ENCODE results near the gene WFIKKN1.

WFIKKN1 gene

DNA sequence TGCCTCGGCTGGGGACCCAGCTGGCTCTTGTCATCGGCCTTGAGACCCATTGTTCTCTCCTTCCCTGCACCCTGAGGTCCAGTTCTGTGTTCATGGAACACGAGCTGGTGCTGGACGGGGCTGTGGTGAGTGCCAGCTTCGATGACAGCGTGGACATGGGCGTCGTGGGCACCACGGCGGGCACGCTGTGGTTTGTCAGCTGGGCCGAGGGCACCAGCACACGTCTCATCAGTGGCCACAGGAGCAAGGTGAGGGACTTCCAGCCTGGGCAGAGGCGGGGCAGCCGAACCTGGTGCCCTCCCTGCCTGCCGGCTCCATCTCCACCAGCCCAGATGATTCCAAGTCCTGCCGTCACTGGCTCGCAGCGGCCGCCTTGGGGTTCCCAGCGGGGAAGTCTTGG lies 31.8 kb downstream of the WFIKKN1 start:
- Mint-ChIP-seq H3K4me1 (ENCODE audit: low read depth) (peaks cover 5% of the 10 kb centered on the region), H3K27ac (no peak overlapping the region), H3K27me3 (no peaks in the 10 kb centered on the region), H3K9me3 (ENCODE audit: low read depth) (no peaks in the 10 kb centered on the region), H3K36me3 (no peaks in the 10 kb centered on the region), H3K4me3 (no peak overlapping the region)

DNA sequence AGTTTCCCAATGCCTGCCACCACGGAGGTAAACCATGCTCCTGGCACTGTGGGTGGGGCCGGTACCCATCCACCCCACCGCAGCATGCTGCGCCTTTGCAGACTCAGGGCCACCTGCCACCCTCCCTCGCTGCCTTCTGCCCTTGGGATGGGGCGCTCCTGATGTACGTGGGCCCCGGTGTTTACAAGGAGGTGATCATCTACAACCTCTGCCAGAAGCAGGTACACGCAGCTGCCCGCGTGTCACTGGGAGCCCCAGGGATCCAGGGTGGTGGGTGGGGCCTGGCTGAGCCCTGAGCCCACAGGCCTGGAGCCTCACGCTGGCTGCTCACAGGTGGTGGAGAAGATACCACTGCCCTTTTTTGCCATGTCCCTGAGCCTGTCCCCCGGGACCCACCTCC lies 35.8 kb downstream of the WFIKKN1 start:
- Mint-ChIP-seq H3K4me1 (ENCODE audit: low read depth) (peaks cover 6% of the 10 kb centered on the region), H3K36me3 (no peaks in the 10 kb centered on the region), H3K27me3 (no peaks in the 10 kb centered on the region), H3K4me3 (no peak overlapping the region), H3K27ac (no peak overlapping the region), H3K9me3 (ENCODE audit: low read depth) (no peaks in the 10 kb centered on the region)

DNA sequence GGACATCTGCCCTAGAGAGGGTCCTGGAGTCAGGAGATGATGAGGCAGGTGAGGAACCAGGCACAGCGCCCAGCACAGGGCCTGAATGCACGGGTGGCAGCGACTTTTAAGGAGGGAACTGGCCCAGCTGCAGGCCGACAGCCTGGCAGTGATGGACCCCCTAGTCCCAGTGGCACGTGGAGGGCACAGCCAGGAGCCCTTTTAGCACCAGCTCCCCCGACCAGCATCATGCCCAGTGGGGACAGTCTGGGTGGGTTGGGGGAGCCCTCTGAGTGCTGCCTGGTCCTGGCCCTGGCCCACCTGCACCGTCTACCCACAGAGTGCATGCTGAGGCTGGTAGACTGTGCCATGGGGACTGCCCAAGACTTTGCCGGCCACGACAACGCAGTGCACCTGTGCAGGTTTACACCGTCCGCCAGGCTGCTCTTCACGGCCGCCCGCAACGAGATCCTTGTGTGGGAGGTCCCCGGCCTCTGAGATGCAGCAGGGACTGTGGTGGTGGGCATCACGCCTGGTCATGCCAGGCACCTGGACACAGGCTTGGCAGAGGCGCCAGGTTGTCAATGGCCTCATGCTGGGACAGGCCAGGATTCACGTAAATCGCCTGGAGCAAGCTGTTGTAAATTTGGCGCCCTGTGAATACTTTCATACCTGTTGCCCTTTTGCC lies 36.5 kb downstream of the WFIKKN1 start:
- Mint-ChIP-seq H3K4me3 (peak overlapping the region; percentile 81), H3K4me1 (ENCODE audit: low read depth) (peaks cover 6% of the 10 kb centered on the region), H3K36me3 (no peaks in the 10 kb centered on the region), H3K9me3 (ENCODE audit: low read depth) (no peaks in the 10 kb centered on the region), H3K27me3 (no peaks in the 10 kb centered on the region), H3K27ac (peak overlapping the region; percentile 82)

DNA sequence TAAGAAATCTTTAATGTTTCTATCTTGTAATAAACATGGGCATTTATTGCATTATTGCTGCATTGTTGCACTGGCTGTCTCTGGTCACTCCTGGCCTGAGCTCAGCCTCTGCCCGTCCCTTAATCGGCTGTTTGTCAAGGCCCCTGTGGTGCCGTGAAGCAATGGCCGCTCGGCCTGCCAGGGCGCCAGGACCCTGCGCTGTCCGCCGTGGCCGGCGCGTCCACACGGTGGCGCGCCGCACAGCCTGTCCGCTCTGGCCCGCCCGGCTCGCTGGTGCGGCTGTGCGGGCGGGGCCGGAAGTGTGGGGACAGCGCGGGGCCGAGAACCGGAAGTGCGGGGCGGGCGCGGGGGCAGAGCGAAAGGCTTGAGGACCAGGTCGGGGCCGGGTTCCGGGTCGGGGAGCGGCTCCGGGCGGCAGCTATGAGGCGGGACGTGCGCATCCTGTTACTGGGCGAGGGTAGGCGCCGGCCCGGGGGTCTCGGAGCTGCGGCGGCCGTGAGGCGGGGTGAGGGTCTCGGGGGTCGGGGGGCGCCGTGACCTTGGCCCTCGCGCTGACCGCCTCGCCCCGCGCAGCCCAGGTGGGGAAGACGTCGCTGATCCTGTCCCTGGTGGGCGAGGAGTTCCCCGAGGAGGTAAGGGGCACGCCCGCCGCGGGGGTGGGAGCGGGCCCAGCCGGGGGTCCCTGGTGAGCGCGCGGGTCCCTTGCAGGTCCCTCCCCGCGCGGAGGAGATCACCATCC lies 37.2 kb downstream of the WFIKKN1 start, which contains the start of gene RHOT2:
Gene RHOT2 (plus strand): TSS at position 353 of the 739 bp plus-strand sequence. CDS start 68 bp downstream, at position 421.
- Mint-ChIP-seq H3K4me3 (peak within 1 kb of the TSS; percentile 81), H3K36me3 (no peaks in the 10 kb centered on the region), H3K27ac (peak within 1 kb of the TSS; percentile 82), H3K27me3 (no peaks in the 10 kb centered on the region), H3K4me1 (ENCODE audit: low read depth) (peaks cover 6% of the 10 kb centered on the region), H3K9me3 (ENCODE audit: low read depth) (no peaks in the 10 kb centered on the region)

DNA sequence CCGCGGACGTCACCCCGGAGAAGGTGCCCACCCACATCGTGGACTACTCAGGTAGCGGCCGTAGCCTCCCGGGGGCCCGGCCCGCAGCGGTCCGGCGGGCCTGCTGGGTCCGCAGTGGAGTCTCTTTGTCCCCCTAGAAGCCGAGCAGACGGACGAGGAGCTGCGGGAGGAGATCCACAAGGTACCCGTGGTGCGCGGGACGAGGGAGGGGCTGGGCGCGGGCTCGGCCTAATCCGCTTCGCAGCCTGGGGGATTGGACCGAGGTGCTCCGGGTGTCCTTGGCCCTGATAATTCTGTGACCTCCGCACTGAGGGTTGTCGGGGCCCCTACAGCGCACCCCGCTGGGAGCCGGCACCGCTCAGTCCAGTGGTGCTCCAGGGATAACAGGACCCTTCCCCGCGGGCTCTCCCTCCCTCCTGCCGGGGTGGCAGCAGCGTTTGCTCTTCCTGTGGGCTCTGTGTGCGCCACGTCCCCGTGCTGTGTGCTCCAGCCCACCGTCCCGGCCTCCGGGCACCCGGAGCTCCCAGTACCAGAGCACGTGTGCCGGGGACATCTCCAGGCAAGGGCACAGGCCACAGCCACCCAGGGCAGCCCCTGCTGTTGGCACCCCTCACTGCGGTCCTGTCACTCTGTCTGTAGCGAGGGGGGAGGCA lies 37.9 kb downstream of the WFIKKN1 start:
- H3K4me1 Mint-ChIP-seq (ENCODE audit: low read depth) = peaks cover 6% of the 10 kb centered on the region
- H3K27ac Mint-ChIP-seq = no peak overlapping the region
- no peaks in the 10 kb centered on the region for H3K36me3 Mint-ChIP-seq
- H3K27me3 Mint-ChIP-seq = no peaks in the 10 kb centered on the region
- peak overlapping the region; percentile 79 for H3K4me3 Mint-ChIP-seq
- no peaks in the 10 kb centered on the region for H3K9me3 Mint-ChIP-seq (ENCODE audit: low read depth)

DNA sequence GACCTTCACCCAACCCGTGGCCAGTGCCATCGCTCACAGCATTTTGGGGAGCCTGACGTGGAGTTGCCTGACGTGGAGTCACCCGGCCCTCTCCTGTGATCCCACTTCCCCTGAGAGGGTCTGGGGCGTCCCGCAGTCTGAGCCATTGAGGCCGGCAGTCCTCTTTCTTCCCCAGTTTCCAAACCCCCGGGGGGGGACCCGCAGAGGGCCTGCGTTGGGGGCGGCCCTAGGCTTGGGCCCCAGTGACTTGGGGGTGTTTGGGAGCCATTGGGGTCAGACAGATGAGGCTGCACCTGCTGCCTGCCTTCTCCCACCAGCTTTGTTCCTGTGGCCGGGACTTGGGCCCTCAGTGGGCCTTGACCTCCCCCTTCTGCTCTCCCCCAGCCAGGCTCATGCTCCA lies 38.9 kb downstream of the WFIKKN1 start:
- Mint-ChIP-seq H3K4me1 (ENCODE audit: low read depth) (peaks cover 6% of the 10 kb centered on the region), H3K27me3 (no peaks in the 10 kb centered on the region), H3K36me3 (no peaks in the 10 kb centered on the region), H3K9me3 (ENCODE audit: low read depth) (no peaks in the 10 kb centered on the region), H3K4me3 (peak overlapping the region; percentile 79), H3K27ac (no peak overlapping the region)

DNA sequence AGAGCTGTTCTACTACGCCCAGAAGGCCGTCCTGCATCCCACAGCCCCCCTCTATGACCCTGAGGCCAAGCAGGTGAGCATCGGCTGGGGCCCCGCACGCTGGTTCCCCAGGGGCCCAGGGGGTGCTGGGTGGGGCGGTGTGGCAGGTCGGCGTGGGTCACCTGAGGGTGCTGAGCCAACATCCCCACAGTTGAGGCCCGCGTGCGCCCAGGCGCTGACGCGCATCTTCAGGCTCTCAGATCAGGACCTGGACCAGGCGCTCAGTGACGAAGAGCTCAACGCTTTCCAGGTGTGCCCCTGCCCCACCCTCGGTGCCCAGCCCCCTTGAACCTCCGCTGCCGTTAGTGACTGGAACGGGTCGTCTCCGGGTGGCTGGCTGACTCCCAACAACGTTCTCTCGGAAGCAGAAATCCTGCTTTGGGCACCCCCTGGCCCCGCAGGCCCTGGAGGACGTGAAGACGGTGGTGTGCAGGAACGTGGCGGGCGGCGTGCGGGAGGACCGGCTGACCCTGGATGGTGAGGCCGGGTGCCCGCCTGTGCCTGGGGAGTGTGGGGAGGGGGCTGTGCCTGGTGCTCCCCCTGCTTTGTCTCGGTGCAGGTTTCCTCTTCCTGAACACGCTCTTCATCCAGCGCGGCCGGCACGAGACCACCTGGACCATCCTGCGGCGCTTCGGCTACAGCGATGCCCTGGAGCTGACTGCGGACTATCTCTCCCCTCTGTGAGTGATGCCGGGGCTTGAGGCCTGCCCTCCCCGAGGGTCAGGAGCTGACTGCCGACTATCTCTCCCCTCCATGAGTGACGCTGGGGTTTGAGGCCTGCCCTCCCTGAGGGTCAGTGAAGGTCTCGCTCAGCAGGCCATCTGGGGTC lies 39.9 kb downstream of the WFIKKN1 start:
- peak overlapping the region; percentile 56 for H3K4me3 Mint-ChIP-seq
- no peak overlapping the region for H3K27ac Mint-ChIP-seq
- no peaks in the 10 kb centered on the region for H3K27me3 Mint-ChIP-seq
- H3K9me3 Mint-ChIP-seq (ENCODE audit: low read depth) = no peaks in the 10 kb centered on the region
- no peaks in the 10 kb centered on the region for H3K36me3 Mint-ChIP-seq
- H3K4me1 Mint-ChIP-seq (ENCODE audit: low read depth) = peaks cover 9% of the 10 kb centered on the region

GRCh38 chr16:671353-672131 lies 40.8 kb downstream of the WFIKKN1 start:
- no peak overlapping the region for H3K4me3 Mint-ChIP-seq
- no peaks in the 10 kb centered on the region for H3K27me3 Mint-ChIP-seq
- H3K4me1 Mint-ChIP-seq (ENCODE audit: low read depth) = peaks cover 9% of the 10 kb centered on the region
- no peaks in the 10 kb centered on the region for H3K9me3 Mint-ChIP-seq (ENCODE audit: low read depth)
- no peak overlapping the region for H3K27ac Mint-ChIP-seq
- no peaks in the 10 kb centered on the region for H3K36me3 Mint-ChIP-seq

DNA sequence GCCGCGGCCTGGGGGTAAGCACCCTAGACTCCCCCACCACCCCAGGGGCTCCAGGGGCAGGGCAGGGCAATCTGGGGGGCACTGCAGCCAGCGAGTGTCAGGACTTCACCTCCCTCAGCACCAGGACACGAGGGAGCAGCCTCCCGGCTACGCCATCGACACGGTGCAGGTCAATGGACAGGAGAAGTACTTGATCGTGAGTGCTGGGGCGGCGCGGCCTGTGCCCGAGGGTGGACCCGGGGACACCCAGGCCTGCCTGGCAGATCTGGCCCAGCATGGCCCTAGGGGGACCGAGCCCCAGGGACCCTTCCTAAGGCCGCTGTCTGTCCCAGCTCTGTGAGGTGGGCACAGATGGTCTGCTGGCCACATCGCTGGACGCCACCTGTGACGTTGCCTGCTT lies 41.6 kb downstream of the WFIKKN1 start:
- H3K9me3 Mint-ChIP-seq (ENCODE audit: low read depth) = no peaks in the 10 kb centered on the region
- H3K36me3 Mint-ChIP-seq = no peaks in the 10 kb centered on the region
- H3K27ac Mint-ChIP-seq = no peak overlapping the region
- no peak overlapping the region for H3K4me3 Mint-ChIP-seq
- H3K4me1 Mint-ChIP-seq (ENCODE audit: low read depth) = peaks cover 9% of the 10 kb centered on the region
- no peaks in the 10 kb centered on the region for H3K27me3 Mint-ChIP-seq

GRCh38 chr16:672851-673250 lies 42.1 kb downstream of the WFIKKN1 start:
- H3K9me3 Mint-ChIP-seq (ENCODE audit: low read depth) = no peaks in the 10 kb centered on the region
- no peak overlapping the region for H3K4me3 Mint-ChIP-seq
- H3K27ac Mint-ChIP-seq = no peak overlapping the region
- no peaks in the 10 kb centered on the region for H3K36me3 Mint-ChIP-seq
- H3K27me3 Mint-ChIP-seq = no peaks in the 10 kb centered on the region
- H3K4me1 Mint-ChIP-seq (ENCODE audit: low read depth) = peaks cover 5% of the 10 kb centered on the region

- Mint-ChIP-seq H3K27me3 (no peaks in the 10 kb centered on the region), H3K27ac (no peak overlapping the region), H3K36me3 (no peaks in the 10 kb centered on the region), H3K4me1 (ENCODE audit: low read depth) (peaks cover 5% of the 10 kb centered on the region), H3K9me3 (ENCODE audit: low read depth) (no peaks in the 10 kb centered on the region), H3K4me3 (no peak overlapping the region)
Measured at GRCh38 chr16:673399-673991, 42.7 kb downstream of the WFIKKN1 start.

GRCh38 chr16:674214-674881 lies 43.6 kb downstream of the WFIKKN1 start:
- Mint-ChIP-seq H3K4me3 (peak overlapping the region; percentile 35), H3K27ac (no peak overlapping the region), H3K27me3 (no peaks in the 10 kb centered on the region), H3K4me1 (ENCODE audit: low read depth) (peaks cover 7% of the 10 kb centered on the region), H3K36me3 (no peaks in the 10 kb centered on the region), H3K9me3 (ENCODE audit: low read depth) (no peaks in the 10 kb centered on the region)

Data from activated naive CD8-positive, alpha-beta T cell (primary cell).